Measurements from ENCODE around the gene REG1A.

The REG1A gene

DNA sequence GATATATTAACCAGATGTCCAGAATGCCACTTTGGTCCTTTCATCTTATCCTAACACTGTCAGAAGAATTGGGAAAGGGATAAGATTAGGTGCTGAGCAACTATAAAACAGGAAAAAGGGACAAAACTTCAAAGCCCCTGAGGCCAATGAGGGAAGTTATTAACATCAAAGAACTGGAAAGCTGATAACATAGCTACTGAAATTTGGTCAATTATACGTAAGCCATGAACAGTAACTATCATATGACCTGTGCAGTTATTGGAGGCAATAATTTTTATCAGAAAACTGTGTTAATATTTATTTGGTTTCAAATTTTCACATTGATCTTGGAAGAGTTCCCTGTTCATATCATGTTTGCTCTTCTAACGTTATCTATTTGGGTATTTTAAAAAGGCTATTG is 41.8 kb downstream of the REG1A start:
- H3K27ac Mint-ChIP-seq: no peak overlapping the region
- H3K4me1 Mint-ChIP-seq: no peaks in the 10 kb centered on the region
- H3K4me3 Mint-ChIP-seq: no peak overlapping the region
- DNase-seq (ENCODE audit: low spot score in 2 of 2) (no peak), ATAC-seq (no peak)
- H3K36me3 Mint-ChIP-seq: no peaks in the 10 kb centered on the region
- peaks cover 12% of the 10 kb centered on the region for H3K9me3 Mint-ChIP-seq

DNA sequence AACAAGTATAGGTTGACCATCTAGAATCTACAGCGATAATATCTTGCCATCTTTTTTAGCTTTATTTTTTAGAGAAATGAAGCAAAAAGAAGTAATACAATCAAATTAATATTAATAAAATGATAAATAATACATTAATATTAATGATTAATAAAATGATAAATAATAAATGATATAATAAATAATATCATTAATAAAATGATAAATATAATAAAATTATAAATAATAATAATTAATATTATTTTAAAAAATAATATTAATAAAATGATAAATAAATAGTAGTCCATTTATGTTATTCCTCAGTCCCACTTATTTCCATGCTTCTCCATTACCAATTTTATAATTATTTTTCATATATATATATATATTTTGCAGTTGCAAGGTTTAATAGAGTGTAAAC is 42.5 kb downstream of the REG1A start:
- DNase-seq (ENCODE audit: low spot score in 2 of 2) (no peak), ATAC-seq (no peak)
- Mint-ChIP-seq H3K4me1 (no peaks in the 10 kb centered on the region), H3K4me3 (no peak overlapping the region), H3K36me3 (no peaks in the 10 kb centered on the region), H3K9me3 (peaks cover 12% of the 10 kb centered on the region), H3K27ac (no peak overlapping the region)

DNA sequence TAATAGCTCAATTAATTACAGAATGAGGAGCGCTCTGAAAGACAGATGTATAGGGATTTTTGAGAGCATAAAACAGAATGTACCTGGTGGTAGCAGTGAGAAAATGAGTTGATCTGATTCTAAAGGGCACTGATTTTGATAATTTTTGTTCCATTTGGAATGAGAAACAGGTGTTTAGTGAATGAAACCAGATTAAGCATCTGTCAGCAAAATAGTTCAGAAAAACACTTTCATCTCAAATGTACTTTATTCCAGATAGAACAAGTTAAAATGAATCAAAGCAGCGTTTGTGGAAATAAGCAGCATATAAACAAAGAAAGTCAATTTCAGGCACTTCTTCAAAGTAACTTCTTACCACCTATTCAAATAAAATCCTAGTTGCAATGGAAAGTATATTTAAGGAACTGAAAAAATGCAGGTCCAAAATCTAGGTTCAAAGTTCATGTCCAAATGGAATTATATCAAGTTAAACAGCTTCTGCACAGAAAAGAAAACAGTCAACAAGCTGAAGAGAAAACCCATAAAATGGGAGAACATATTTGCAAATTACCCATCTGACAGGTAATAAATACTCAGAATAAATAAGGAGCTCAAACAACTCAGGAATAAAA is 51.2 kb downstream of the REG1A start:
- no peaks in the 10 kb centered on the region for H3K36me3 Mint-ChIP-seq
- DNase-seq (ENCODE audit: low spot score in 2 of 2): no peak

More for the DNA sequence above, 51.2 kb downstream of the REG1A start:
- Mint-ChIP-seq H3K27ac (no peak overlapping the region), H3K9me3 (peaks cover 11% of the 10 kb centered on the region), H3K4me3 (no peak overlapping the region), H3K4me1 (no peaks in the 10 kb centered on the region)
- no peak for ATAC-seq
